HG03064 (cell line): ENCODE measurements around the gene ZMYND8.
"Not testable (repeated sequence)": the region's sequence is repeated elsewhere in the genome, so short reads cannot be mapped to it uniquely, and the experiment has no call there.

Experiments used
- ATAC-seq: cut with Tn5 transposase; IDR thresholded peaks from one replicate; pipeline ENCODE4 v1.9.1; 2021; ENCODE audit warnings: low read depth; ENCODE audit not compliant: unreplicated experiment

Gene ZMYND8

DNA sequence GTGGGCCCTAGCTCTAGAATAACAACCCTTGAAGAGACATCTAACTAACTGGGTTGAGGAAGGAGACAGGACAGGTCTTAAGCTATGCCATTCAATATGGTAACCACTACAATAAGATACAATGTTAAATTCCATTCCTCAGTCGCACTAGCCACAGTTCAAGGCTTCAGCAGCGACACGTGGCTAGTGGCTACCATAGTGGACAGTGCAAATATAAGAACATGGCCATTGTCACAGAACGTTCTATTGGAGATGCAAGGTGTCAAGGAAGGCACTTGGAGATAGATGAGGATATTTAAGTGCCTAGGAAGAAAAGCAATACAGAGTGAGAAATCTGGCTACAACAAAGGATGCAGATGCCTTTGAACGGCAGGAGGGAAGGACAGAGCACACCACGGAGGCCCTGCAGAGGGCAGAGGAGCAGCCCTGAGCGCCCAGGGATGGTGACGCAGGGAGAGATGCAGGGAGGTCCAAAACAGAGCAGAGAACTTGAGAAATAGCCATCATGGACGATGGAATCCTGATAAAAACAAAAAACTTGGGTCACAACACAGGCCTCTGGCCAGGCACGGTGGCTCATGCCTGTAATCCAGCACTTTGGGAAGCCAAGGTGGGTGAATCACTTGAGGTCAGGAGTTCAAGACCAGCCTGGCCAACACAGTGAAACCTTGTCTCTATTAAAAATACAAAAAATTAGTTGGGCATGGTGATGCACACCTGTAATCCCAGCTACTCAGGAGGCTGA is 140.7 kb downstream of the ZMYND8 start:
- ATAC-seq: no peak

DNA sequence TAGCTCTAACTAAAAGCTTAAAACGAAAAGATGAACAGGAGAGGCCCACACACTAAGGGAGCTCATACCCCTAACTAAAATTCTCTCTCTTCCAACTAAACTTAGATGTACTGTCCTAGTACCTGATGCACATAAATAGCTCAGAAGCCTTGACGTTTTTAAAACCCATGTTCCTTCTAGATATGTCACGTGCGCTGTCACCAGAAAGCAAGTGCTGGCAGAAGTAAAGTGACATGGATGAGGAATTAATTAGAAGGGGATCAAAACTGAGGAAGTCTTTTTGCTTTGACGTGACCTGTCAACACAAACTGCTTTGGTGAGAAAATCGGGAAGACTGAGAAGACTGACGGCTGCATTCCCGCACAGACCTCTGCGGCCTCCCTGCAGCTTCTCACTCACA is 142.5 kb downstream of the ZMYND8 start:
- ATAC-seq: no peak

DNA sequence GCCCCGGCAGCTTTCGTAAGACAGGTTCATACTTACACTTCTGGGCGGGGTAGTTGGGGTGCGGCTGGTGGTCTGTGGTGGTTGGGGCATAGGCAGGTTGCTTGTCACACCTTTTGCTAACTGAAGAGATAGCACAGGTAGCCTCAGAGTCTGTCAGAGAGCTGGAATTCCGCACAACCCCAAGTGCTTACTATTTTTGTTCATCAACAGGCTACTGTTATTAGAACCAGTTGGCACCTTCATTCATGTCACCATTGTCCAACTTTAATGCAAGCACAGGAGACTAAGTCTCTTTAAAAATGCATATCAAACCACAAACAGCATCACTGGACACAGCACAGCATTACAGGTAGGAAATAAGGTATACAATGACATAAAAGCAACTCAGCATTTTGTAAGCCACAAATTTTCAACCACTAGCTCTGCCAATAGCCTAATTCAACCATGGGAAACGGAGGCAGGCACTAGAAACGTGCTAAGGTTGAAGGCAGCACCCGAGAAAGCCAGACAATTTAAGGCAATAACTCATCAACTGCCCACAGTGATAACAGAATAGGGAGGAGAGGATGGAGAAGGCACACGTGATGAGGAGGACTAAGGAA is 143.8 kb downstream of the ZMYND8 start:
- no peak for ATAC-seq

DNA sequence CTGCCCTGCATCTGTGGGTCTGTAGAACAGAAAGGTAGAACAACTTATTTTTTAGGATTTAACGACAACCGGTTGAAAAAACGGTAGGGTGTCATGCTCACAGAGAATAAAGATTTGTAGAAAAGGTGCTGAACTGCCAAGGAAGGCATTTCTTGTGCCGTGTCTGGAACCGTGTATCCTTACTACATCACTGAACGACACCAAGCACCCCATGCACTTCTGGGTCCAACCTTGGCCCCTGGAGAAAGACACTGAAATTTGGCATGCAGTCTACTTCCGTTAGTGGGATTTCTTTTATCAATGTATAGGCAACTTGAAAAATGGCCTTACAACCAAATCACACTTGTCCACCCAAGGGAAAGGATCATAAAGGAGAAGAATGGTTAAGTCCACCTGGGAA is 145.5 kb downstream of the ZMYND8 start:
- ATAC-seq: no peak

DNA sequence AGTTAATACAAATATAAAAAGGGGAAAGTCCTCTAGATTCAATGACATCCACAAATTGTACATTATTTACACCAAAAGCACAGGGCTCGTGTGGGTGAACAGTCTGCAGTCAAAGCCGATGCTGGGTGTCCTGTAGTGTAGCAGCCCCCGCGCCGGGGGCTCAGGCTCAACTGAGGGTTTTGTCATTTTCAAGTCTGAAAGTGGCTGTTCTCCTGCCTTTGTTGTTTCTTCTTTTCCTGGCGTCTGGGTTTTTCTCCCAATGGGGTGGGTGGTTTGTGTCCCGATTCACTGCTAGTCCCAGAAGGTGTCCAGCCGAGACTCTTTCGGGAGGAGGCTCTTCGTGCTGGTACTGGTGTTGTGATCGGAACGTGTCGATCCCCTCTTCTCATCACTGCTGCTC is 146.0 kb downstream of the ZMYND8 start:
- ATAC-seq: no peak

DNA sequence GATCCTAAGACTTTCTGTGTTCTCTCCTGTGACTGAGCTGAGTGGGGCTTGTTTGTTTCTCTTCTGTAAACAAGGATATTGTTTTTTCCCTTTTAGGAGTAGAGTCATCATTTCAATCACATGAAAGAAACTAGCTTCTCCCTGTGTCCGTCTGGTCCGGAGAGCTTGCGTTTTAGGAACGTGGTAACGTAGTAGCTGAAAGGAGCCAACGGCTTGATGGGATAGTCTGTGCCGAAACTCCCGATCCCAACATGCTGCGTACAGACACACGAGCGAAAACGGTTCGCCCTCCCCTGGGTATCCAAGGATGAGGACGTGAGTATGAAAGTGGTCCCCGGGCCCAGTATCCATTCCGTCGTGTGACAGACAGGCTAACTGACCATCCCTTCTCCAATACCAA is 146.5 kb downstream of the ZMYND8 start:
- no peak for ATAC-seq

DNA sequence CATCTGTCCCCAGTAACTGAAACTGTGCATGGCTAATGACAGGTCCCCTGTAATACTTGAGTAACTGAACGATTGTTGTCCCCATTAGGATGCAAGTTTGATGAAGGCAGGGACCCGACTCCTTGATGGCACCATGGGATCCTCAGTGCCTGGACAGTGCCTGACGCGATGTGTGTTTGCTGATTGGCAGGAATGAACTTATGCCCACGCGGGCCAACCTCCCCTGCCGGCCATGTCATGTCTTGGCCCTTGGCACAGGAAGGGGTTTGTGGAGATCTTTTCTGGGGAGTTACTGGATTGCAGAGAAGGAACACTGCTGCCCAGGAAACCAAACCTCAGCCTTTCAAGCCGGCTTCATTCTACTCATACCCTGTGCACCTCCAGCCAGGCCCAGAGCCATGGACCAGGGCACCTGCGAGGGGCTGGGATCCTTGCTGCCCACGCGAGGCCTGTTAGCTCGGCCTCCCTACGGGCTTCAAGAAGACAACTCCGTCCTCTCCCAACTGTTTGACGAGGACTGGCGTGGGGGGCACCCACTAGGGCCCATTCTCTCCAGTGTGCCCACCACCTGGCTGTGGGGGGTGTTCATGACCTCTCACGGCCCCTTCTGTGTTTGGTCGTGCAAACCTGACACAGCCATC is 147.8 kb downstream of the ZMYND8 start:
- no peak for ATAC-seq

DNA sequence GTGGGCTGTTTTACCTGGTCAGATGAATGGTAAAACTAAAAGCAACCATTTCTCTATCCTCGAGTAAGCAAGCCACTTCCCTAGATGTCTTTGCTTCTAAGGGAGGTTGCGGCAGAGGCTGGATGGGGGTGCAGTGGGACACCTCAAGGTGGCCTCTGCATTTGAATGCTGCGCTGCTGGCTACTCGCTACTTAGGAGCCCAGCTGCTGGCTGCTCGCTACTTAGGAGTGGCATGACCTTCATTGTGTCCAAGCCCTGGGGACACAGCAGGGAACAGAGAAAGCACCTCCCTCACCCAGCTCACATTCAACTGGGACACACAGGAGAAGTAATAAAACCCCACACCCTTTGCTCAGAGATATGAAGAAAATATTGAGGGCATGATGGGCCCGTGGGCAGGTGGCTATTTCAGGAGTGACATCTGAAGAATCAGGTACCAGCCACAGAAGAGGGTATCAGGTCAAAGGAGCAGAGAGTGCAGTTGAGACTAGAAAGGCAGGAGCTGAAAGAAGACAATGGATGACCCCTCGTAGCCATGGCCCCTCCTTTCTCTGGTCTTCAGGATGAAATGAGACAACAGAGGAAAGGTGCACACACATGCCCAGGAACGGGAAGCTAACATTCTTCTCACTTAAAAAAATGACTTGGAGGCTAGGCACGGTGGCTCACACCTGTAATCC is 149.4 kb downstream of the ZMYND8 start:
- no peak for ATAC-seq

DNA sequence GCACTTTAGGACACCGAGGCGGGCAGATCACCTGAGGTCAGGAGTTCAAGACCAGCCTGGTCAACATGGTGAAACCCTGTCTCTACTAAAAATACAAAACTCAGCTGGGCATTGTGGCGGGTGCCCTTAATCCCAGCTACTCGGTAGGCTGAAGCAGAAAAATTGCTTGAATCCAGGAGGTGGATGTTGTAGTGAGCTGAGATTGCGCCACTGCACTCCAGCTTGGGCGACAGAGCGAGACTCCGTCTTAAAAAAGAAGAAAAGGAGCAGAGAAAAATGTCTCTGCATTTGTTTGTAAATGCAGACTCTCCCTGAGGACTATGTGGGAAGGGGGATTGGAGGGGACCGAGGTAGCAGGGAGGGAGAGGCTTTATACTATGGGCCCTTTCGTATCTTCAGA is 149.9 kb downstream of the ZMYND8 start:
- not testable (repeated sequence) for ATAC-seq

DNA sequence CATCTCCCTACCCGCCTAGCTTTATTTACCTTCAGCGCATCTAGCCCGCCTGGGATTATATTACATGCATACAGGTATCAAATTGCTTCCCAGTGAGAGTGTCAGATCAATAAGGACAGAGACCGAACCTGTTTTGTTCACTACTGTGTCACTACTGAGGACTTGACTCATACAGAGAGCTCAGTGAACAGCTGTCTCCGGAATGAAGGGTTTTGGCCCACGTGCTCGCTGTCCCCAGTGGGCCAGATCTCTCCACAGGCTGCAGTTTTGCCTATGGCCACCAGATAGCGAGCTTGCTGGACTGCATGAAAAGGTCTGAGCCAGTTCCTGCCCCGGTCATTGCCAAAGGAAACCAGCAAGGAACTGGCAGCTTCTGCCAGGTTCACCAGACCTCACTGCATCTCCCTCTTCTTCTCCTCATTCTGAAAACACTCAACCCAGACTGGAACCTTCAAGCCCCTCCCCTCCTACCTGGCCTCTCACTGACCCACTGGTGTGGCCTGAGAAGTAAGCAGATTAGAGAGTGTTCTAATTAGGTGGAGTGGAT is 150.8 kb downstream of the ZMYND8 start:
- no peak for ATAC-seq

DNA sequence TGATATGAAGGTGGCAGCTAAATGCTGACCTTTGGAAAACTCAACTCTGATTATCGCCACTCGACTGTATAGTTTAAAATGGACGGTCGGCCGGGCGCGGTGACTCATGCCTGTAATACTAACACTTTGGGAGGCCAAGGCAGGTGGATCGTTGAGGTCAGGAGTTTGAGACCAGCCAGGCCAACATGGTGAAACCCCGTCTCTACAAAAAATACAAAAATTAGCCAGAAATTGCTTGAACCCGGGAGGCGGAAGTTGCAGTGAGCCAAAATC is 151.7 kb downstream of the ZMYND8 start:
- not testable (repeated sequence) for ATAC-seq

DNA sequence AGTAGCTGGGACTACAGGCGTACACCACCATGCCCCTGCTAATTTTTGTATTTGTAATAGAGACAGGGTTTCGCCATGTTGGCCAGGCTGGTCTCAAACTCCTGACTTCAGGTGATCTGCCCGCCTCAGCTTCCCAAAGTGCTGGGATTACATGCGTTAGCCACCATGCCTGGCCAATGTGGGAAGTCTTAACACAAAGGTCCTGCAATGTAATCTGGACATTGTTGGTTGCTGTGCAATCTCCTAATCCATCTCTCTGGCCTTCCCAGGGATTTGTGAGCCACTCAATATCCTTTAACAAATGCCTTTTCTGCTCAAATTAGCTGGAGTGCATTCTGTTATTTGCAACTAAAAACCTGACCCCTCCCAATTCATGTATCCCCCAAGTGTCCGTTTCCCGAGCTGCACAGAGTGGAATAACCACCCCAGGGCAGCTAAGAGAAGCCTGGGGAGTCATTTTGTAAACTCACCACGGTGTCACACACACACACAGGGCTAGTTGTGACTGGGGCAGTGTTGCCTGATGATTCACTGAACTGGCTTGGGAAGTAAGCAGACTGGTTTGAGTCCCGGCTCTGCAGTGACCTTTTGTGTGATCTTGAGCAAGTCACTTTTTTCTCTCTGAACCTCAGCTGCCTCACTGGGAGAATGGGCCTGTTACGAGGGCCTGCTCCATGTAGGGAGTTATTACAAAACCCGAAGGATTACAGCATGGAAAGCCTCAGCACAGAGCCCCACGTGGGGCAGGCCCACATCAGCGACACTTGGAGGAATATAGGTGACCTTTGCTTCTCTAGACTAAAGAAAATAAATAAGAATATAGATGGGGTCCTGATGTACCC is 152.3 kb downstream of the ZMYND8 start:
- no peak for ATAC-seq

DNA sequence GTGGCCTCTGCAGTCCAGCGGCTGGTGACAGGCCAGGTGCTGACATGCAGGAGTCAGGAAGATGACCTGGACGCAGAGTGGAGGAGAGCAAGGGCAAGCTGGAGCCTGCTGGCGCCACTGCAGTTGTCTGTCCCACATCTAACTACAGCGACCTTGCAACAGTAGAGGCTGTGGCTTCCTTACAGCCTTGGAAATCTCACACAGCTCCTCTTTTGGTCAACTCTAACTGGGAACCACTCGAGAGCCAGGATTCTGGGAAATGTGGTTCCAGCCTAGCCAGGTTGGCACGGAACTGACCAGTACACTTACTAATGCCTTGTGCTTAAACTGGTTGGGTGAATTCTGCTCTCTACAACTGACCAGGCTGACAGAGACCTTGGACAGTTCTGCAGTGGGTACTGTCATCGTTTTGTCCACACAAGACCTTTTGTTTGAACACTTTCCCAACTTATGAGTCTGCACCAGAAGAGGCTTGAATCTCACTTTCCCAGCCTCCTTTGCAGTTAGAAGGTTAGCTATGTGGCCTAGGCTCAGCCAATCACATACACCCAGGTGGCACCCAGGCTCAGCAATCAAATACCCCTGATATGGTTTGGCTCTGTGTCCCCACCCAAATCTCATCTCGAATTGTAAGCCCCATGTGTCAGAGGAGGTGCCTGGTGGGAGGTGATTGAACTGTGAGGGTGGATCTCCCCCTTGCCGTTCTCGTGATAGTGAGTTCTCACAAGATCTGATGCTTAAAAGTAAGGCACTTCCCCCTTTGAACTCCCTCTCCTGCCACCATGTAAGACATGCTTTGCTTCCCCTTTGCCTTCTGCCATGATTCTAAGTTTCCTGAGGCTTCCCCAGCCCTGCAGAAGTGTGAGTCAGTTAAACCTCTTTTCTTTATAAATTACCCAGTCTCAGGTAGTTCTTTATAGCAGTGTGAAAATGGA is 153.5 kb downstream of the ZMYND8 start:
- ATAC-seq: no peak

DNA sequence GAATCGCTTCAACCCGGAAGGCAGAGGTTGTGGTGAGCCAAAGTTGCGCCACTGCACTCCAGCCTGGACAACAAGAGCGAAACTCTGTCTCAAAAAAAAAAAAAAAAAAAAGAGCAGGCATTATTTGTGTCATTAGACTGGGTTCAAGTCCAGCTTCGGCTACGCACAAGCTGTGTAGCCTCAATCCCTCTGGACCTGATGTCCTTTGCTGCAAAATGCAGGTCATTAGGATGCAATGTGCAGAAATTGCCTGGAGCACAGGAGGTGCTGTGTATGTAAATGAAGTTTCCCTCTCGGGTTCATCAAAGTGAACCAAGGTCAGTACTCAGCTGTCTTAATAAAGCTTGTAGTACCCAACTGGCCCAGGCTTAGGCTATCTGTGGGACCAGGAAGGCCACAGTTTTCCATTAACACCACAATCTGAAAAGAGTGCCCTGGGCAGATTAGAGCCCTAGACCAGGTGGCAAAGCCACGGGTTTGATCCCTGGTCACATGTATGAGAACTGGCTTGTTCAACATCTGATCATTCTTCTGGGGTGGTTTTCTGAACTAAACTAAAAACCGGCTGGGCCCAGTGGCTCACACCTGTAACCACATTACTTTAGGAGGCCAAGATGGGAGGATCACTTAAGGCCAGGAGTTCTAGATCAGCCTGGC is 155.3 kb downstream of the ZMYND8 start:
- no peak for ATAC-seq

DNA sequence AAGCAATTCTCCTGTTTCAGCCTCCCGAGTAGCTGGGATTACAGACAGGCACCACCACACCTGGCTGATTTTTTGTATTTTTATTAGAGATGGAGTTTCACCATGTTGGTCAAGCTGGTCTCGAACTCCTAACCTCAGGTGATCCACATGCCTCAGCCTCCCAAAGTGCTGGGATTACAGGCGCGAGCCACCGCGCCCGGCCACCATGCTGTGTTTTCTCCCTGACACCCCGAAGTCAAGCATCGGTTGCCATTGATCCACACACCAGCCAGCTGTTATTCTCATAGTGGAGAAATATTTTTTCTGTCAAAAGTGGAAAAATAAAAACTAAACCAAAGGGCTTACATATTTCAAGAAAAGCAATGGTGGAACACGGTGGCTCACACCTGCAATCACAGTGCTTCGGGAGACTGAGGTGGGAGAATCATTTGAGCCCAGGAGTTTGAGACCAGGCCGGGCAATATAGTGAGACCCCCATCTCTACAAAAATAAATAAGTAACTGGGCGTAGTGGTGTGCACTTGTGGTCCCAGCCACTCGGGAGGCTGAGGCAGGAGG is 157.4 kb downstream of the ZMYND8 start:
- ATAC-seq: no peak

DNA sequence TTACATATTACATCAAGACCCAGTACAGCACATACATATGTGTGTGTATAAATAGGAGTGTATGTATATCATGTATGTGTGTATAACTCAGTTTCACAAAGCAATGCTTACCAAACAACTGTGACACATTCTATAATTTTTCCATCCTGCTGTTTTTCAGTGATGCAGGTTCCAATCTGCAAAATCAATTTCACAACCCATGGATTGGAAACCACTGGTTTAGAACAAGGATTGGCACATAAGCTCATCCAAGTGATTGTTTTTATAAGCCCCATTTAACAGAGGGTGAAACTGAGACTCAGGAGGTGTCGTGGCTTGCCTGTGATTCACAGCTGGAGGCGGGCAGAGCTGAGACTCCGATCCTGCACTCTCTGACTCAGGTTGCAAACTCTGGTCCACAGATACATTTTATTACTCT is 158.2 kb downstream of the ZMYND8 start:
- no peak for ATAC-seq

DNA sequence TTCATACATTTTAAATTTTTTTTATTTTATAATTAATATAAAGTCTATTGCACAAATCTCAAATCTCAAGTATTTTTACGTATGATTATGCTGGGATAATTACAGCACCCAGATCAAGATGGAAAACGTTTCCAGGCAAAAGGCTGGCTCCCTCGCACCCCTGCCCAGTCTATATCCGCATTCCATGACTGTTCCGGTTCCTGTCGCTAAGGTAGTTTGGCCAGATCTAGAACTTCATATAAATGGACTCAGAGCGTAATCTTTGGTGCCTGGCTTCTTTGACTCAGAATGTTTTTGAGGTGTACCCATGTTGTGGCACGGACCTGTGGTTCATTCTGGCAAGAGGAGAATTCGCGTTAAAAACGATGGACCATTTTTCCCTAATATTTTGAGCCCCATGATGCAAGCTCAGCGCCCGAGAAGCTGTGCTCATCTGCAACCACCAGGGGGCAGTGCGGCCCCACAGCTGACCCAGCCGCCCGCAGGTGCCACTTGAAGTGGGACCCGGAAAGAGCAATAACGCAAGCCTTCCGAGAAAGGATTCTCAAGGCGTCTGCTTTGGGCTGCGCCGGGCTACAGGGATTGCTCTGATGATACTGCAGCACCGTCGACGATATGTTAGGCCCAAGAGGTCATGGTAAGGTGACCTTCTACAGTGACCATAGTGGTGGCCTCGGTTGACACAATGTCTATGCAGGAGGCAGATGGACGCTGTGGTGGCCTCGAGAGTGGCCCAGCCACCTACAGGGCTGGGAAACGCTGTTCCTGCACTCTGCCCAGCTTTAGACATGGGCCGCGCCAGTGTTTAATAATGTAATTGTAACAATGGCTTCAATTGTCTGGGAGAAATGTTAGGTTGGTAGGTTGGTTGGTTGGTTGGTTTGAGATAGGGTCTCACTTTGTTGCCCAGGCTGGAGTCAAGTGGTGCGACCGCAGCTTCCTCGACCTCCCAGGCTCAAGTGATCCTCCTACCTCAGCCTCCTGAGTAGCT is 160.1 kb downstream of the ZMYND8 start:
- no peak for ATAC-seq
